K562 treated with DMSO at 1 percent for 4 hours (cell line): ENCODE data around the gene PHACTR1. TPM values are rescaled to one million over a fixed set of nuclear protein-coding genes. Genes with fewer than 3 reads are reported as not detected.

Source experiments
- total RNA-seq: library from RNA; unstranded; fragments of 300-600 nt; gene quantifications from 2 replicates; pipeline ENCODE4 v1.2.3, GENCODE V29; 2022; ENCODE audit not compliant: insufficient read depth

Gene PHACTR1
- 15.2 and 16.5 TPM in 2 replicates for total RNA-seq

DNA sequence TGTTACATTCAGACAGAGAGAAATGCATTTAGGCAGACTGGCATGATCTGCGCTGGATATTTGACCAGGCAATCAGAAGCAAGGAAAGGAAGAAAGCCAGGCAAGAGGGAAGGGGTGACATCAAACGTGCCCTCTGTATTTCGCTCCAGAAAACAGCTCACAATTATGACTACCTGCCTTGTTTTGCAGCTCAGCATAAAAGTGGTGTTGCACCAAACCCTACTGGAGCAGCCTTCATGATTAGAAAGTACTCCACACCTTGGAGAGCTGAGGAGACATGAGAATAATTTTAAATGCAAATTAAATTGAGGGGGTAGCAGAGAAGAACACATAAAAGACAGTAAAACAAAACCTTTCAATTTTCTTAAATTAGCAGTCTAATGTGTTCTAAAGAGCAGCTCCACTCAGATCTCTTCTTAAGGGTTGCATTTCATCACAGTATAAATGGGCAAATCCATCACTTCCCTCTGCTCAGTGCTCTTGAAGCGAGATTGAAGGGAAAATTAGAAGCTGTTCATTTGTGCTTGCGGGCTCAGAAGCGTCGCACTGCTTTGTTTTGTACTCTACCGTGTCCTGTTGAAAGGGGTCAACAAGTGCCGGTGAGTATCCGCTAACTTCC is at the start of gene PHACTR1:
TSS of gene PHACTR1 (plus strand) at position 470 of the 619 bp plus-strand sequence.

DNA sequence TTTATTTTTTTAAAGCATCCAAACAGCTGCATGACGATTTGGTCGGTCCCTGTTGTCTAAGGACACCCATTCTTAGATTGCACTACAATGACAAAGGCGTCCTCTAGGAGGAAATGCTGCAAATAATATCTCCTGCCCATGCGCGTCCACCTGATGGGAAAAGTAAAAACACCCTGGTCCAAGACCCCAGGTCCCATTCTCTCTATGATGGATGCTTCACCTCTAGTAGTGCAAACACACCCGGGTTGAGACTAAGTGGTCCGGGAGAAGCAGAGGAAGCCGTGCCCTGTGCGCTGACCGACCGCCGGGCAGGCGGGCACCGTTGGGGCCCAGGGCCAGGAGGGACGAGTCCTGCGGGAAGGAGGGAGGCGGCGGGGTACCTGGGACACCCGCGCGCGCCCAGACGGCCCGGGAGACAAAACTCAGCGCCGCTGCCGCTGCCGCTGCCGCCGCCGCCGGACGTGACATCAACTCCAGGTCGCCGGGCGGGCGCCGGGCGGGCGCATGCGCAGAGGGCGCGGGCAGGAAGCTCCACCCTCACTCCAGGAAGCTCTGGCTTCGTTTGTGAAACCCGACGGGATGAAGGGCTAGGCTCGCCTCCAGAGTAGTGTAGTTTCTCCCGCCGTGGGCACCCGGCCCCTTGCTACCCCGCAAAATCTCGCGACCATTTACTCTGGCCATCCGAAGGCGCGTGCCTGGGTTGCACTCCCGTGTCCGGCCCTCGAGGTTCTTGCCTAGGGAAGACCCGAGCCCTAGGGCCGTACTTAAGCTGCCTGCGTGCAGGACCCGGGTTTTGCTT is 611.7 kb downstream of the PHACTR1 start, which contains the start of gene TBC1D7:
TSS of gene TBC1D7 (minus strand) at position 462 of the 799 bp plus-strand sequence. CDS start 1,639 bp downstream, outside the sequence.

